Measurements from ENCODE around the gene GALNT17.

DNA sequence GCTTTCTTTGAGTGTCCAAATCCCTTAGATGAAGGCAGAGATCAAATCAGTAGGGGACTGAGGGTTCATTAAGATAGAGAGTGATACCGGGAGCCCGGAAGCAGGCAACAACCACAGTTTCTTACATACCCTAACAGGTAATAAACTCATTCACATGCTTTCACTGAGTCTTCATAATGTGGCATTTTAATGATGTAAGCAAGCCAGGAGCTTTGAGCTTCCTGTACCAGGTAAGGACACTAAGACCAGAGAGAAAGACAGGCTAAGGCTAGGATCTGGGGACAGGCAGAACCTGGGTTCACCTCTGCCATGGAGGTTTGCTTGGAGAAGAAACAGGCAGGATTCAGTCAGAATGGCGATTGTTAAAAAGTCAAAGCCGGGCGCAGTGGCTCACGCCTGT, 618.3 kb downstream of the GALNT17 start:
- TF ChIP-seq POLR2A (IDR thresholded peaks at IDR 0.05) = no peak
- TF ChIP-seq CTCF (IDR thresholded peaks at IDR 0.05) = no peak

Data from uterus (tissue), 2 donors.